H1 (cell line): Measurements from ENCODE around the gene ZNF446. TPM values are rescaled to one million over a fixed set of nuclear protein-coding genes. Genes with fewer than 3 reads are reported as not detected.

Experiments
- ASH2L ChIP-seq: fragments of 200-600, 300-600 bp; sonication (generic); IDR thresholded peaks from one replicate; pipeline ENCODE4 v1.7.1; 2017; ENCODE audit warnings: low read length
- CREB1 ChIP-seq: IDR thresholded peaks from 2 replicates; pipeline ENCODE4 v1.6.1; 2012; ENCODE audit warnings: inconsistent platforms
- CTBP2 ChIP-seq: IDR thresholded peaks from 2 replicates; pipeline ENCODE4 v1.7.0; 2011; ENCODE audit warnings: borderline replicate concordance, mild to moderate bottlenecking, moderate library complexity, mixed read lengths, low read length; ENCODE audit not compliant: insufficient read depth, insufficient read length
- EGR1 ChIP-seq: IDR thresholded peaks from 2 replicates; pipeline ENCODE4 v1.6.1; 2011; ENCODE audit warnings: low read depth, low read length, borderline replicate concordance
- GABPA ChIP-seq: IDR thresholded peaks from 2 replicates; pipeline ENCODE4 v1.6.1; 2011; ENCODE audit warnings: mild to moderate bottlenecking, low read length, moderate library complexity, borderline replicate concordance; ENCODE audit not compliant: insufficient read depth
- JUND ChIP-seq: IDR thresholded peaks from 2 replicates; pipeline ENCODE4 v1.6.1; 2011; ENCODE audit warnings: mild to moderate bottlenecking, improper control_type of control experiment, low read length
- PHF8 ChIP-seq: fragments of 200-600 bp; sonication (generic); conservative IDR thresholded peaks from 2 replicates; pipeline ENCODE4 v1.7.1; 2012; ENCODE audit warnings: low read depth, mild to moderate bottlenecking, inconsistent platforms, low read length, moderate library complexity
- POLR2AphosphoS5 ChIP-seq: IDR thresholded peaks from 2 replicates; pipeline ENCODE4 v1.6.1; 2011; ENCODE audit warnings: low read depth, low read length
- TEAD4 ChIP-seq: IDR thresholded peaks from 2 replicates; pipeline ENCODE4 v1.6.1; 2012; ENCODE audit warnings: low read depth, low read length, inconsistent platforms, mixed read lengths
- polyA plus RNA-seq, 7 experiments: library from polyadenylated mRNA; depleted of rRNA in 3 of 7; stranded (reverse) in 5 of 7; unstranded in 2 of 7; fragments of >200 nt in 5 of 7; fragments of 200-250 nt in 2 of 7; gene quantifications; 1 replicate in 5 of 7; 2 replicates in 1 of 7; 4 replicates in 1 of 7; pipeline versions ENCODE4 v1.2.1 to v1.2.3, GENCODE V29; 2011 to 2013; ENCODE audit warnings: missing spikeins in 2 of 7, mixed read lengths in 2 of 7
- total RNA-seq: library from RNA; stranded (reverse); fragmentation: NEBNext Ultra II Directional; extraction: Animal tissue kit (Norgen Biotek cat#: 25700); gene quantifications from 2 replicates; pipeline ENCODE4 v1.2.1, GENCODE V29; 2021
- TF ChIP-seq, protein P1 (sequence below): IDR thresholded peaks from 2 replicates; pipeline ENCODE4 v1.6.1; 2011; ENCODE audit warnings: low read length, improper control_type of control experiment
- TF ChIP-seq, protein P2 (sequence below): IDR thresholded peaks from 2 replicates; pipeline ENCODE4 v1.6.1; 2012; ENCODE audit warnings: inconsistent platforms

ZNF446 gene
- total and polyA plus RNA-seq, 2 of the 8 experiments (the other 6 are each of a cell fraction or from before 2014, with no cell fraction given), result 4.1 to 5.5 TPM

GRCh38 chr19:58513694-58514563, 37.8 kb downstream of the ZNF446 start (continued):
- TF ChIP-seq CREB1, result peak; percentile 80; the same call in 1 of the 2 replicates
- TF ChIP-seq, protein P1, sequence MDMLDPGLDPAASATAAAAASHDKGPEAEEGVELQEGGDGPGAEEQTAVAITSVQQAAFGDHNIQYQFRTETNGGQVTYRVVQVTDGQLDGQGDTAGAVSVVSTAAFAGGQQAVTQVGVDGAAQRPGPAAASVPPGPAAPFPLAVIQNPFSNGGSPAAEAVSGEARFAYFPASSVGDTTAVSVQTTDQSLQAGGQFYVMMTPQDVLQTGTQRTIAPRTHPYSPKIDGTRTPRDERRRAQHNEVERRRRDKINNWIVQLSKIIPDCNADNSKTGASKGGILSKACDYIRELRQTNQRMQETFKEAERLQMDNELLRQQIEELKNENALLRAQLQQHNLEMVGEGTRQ, result peak; percentile 39; the same call in 1 of the 2 replicates
- TF ChIP-seq JUND, result no peak
- TF ChIP-seq PHF8, result 0 out of 2 replicates have a peak, but pooled peaks have one; percentile 16
- 0 out of 2 replicates have a peak, but pooled peaks have one; percentile 60 for TF ChIP-seq GABPA
- peak; percentile 95 for TF ChIP-seq POLR2AphosphoS5
- TF ChIP-seq TEAD4, result peak; percentile 61; the same call in 1 of the 2 replicates
- TF ChIP-seq ASH2L, result peak; percentile 42
- TF ChIP-seq EGR1, result 0 out of 2 replicates have a peak, but pooled peaks have one; percentile 13
- TF ChIP-seq, protein P2, sequence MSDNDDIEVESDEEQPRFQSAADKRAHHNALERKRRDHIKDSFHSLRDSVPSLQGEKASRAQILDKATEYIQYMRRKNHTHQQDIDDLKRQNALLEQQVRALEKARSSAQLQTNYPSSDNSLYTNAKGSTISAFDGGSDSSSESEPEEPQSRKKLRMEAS, result peak; percentile 94
- TF ChIP-seq CTBP2, result no peak
